NCI-H2081 (cell line): ENCODE data around the gene PPP1CA.
"Not testable (repeated sequence)": the region's sequence is repeated elsewhere in the genome, so short reads cannot be mapped to it uniquely, and the experiment has no call there.

ENCODE experiments used
- DNase-seq, 2 experiments: peaks; one replicate each; lab custom pipeline; 2025; lab: John Stamatoyannopoulos, UW

Gene PPP1CA

GRCh38 chr11:67434395-67434881 lies 32.8 kb upstream of the PPP1CA start:
- DNase-seq: no peak

GRCh38 chr11:67433536-67434394 lies 32.1 kb upstream of the PPP1CA start:
- no peak for DNase-seq

- no peak for DNase-seq
Measured at GRCh38 chr11:67432655-67433349, 31.1 kb upstream of the PPP1CA start.

- DNase-seq: no peak
Measured at GRCh38 chr11:67431346-67432249, 29.9 kb upstream of the PPP1CA start.

GRCh38 chr11:67429722-67430121 lies 28.1 kb upstream of the PPP1CA start:
- DNase-seq: no peak

GRCh38 chr11:67429038-67429668 lies 27.5 kb upstream of the PPP1CA start:
- no peak for DNase-seq

GRCh38 chr11:67428052-67429001 lies 26.7 kb upstream of the PPP1CA start, which contains the start of gene RPS6KB2:
Gene RPS6KB2, plus strand, starts transcription at chr11:67428494. Its CDS starts 52 bp downstream, at chr11:67428546.
- peak; percentile 96 to 97 for DNase-seq

- DNase-seq: not testable (repeated sequence)
Measured at GRCh38 chr11:67427364-67427859, 25.8 kb upstream of the PPP1CA start.

- no peak for DNase-seq
Measured at GRCh38 chr11:67423891-67424613, 22.4 kb upstream of the PPP1CA start.

GRCh38 chr11:67423466-67423865 lies 21.8 kb upstream of the PPP1CA start:
- no peak for DNase-seq

- no peak for DNase-seq
Measured at GRCh38 chr11:67422891-67423290, 21.2 kb upstream of the PPP1CA start.

GRCh38 chr11:67421430-67422031 lies 19.9 kb upstream of the PPP1CA start:
- no peak for DNase-seq

- DNase-seq: peak; percentile 83 to 92
Measured at GRCh38 chr11:67420646-67421429, 19.2 kb upstream of the PPP1CA start.

GRCh38 chr11:67420147-67420645 lies 18.5 kb upstream of the PPP1CA start:
- no peak for DNase-seq

- DNase-seq: no peak
Measured at GRCh38 chr11:67419325-67420049, 17.8 kb upstream of the PPP1CA start.

GRCh38 chr11:67418476-67419281 lies 17.0 kb upstream of the PPP1CA start:
- peak; percentile 40 to 66 for DNase-seq
